ENCODE data around the gene SLC51B.

SLC51B gene

GRCh38 chr15:65055201-65055870 is 10.1 kb downstream of the SLC51B start:
- H3K36me3 ChIP-seq (ENCODE audit: insufficient read depth), result no peaks in the 10 kb centered on the region
- peaks cover 22% of the 10 kb centered on the region for H3K4me1 ChIP-seq (ENCODE audit: low read depth, poor library complexity, severe bottlenecking)
- H2AFZ ChIP-seq (ENCODE audit: low read depth), result no peak overlapping the region
- H3K4me2 ChIP-seq, result no peak overlapping the region
- no peak overlapping the region for H3K9ac ChIP-seq
- no peaks in the 10 kb centered on the region for H3K79me2 ChIP-seq (ENCODE audit: insufficient read depth, low read depth)
- no peak overlapping the region for H3K4me3 ChIP-seq (IDR thresholded peaks at IDR 0.05; ENCODE audit: insufficient read depth, low read depth, low read length)
- no peak overlapping the region for H3K27ac ChIP-seq
- no peaks in the 10 kb centered on the region for H4K20me1 ChIP-seq (ENCODE audit: insufficient read depth)
- no peaks in the 10 kb centered on the region for H3K27me3 ChIP-seq (ENCODE audit: insufficient read depth, low read depth)
- no peak for TF ChIP-seq CTCF (conservative IDR thresholded peaks at IDR 0.05; ENCODE audit: low read depth, low read length)

GRCh38 chr15:65056106-65056505 is 10.9 kb downstream of the SLC51B start:
- H3K9ac ChIP-seq, result no peak overlapping the region
- TF ChIP-seq CTCF (conservative IDR thresholded peaks at IDR 0.05; ENCODE audit: low read depth, low read length), result no peak

GRCh38 chr15:65056868-65057548 is 11.8 kb downstream of the SLC51B start:
- Histone ChIP-seq H3K4me1 (ENCODE audit: low read depth, poor library complexity, severe bottlenecking) (peaks cover 19% of the 10 kb centered on the region), H3K4me2 (no peak overlapping the region), H2AFZ (ENCODE audit: low read depth) (no peak overlapping the region), H3K79me2 (ENCODE audit: insufficient read depth, low read depth) (no peaks in the 10 kb centered on the region), H3K9ac (no peak overlapping the region), H4K20me1 (ENCODE audit: insufficient read depth) (no peaks in the 10 kb centered on the region), H3K36me3 (ENCODE audit: insufficient read depth) (no peaks in the 10 kb centered on the region), H3K4me3 (IDR thresholded peaks at IDR 0.05; ENCODE audit: insufficient read depth, low read depth, low read length) (no peak overlapping the region), H3K27me3 (ENCODE audit: insufficient read depth, low read depth) (no peaks in the 10 kb centered on the region), H3K27ac (no peak overlapping the region)
- TF ChIP-seq CTCF (conservative IDR thresholded peaks at IDR 0.05; ENCODE audit: low read depth, low read length), result no peak

More at GRCh38 chr15:65056106-65056505, 10.9 kb downstream of the SLC51B start:
- Histone ChIP-seq H3K4me1 (ENCODE audit: low read depth, poor library complexity, severe bottlenecking) (peaks cover 22% of the 10 kb centered on the region), H4K20me1 (ENCODE audit: insufficient read depth) (no peaks in the 10 kb centered on the region), H3K27ac (no peak overlapping the region), H3K27me3 (ENCODE audit: insufficient read depth, low read depth) (no peaks in the 10 kb centered on the region), H3K36me3 (ENCODE audit: insufficient read depth) (no peaks in the 10 kb centered on the region), H3K4me3 (IDR thresholded peaks at IDR 0.05; ENCODE audit: insufficient read depth, low read depth, low read length) (no peak overlapping the region), H2AFZ (ENCODE audit: low read depth) (no peak overlapping the region), H3K79me2 (ENCODE audit: insufficient read depth, low read depth) (no peaks in the 10 kb centered on the region), H3K4me2 (no peak overlapping the region)

- TF ChIP-seq CTCF (conservative IDR thresholded peaks at IDR 0.05; ENCODE audit: low read depth, low read length), result no peak
- H3K4me2 ChIP-seq, result no peak overlapping the region
- H3K9ac ChIP-seq, result no peak overlapping the region
- H3K27ac ChIP-seq, result no peak overlapping the region
- H3K27me3 ChIP-seq (ENCODE audit: insufficient read depth, low read depth), result no peaks in the 10 kb centered on the region
- H3K4me1 ChIP-seq (ENCODE audit: low read depth, poor library complexity, severe bottlenecking), result peaks cover 14% of the 10 kb centered on the region
- no peaks in the 10 kb centered on the region for H3K36me3 ChIP-seq (ENCODE audit: insufficient read depth)
- H2AFZ ChIP-seq (ENCODE audit: low read depth), result no peak overlapping the region
- no peak overlapping the region for H3K4me3 ChIP-seq (IDR thresholded peaks at IDR 0.05; ENCODE audit: insufficient read depth, low read depth, low read length)
- no peaks in the 10 kb centered on the region for H4K20me1 ChIP-seq (ENCODE audit: insufficient read depth)
- no peaks in the 10 kb centered on the region for H3K79me2 ChIP-seq (ENCODE audit: insufficient read depth, low read depth)
These were observed 12.4 kb downstream of the SLC51B start for GRCh38 chr15:65057549-65057940.
